ENCODE results near the gene LRGUK. TPM values are rescaled to one million over a fixed set of nuclear protein-coding genes. Genes with fewer than 3 reads are reported as not detected.

LRGUK gene
- total and polyA plus RNA-seq, 2 experiments from 2014 or later, result 2.4 to 7.1 TPM

DNA sequence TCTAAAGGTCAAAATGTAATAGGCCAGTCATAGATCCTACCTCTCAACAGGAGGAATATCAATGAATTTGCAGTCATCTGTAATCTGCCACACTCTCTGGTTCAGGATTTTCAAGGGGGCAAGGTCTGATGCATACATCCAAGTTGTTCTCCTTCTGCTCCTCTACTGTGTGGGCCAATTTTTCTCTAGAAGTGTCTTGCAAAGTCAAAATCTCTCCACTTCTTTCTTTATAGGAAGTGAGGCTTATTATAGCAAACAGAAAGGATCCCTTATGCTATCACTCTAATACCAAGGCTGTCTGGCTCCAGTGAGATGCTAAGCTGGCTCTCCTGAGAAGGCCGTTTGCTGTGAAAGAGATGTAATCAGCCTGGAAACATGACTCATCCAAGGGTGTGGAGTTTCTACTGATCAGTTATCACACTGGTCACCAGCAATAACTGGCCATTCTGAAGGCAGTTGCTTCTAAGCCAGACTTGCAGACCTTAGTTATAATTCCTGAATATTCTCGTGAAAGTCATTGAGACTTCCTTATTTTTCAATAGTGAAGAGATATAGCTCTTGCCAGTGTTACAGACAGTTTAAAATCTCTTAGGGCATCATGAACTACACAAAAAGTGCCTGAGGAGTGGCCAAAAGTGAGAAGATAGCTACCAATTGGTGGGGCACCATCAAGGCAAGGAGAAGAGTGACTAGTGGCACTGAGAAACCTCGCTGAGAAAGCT is 43.2 kb upstream of the LRGUK start (continued):
- TF ChIP-seq, protein P1, sequence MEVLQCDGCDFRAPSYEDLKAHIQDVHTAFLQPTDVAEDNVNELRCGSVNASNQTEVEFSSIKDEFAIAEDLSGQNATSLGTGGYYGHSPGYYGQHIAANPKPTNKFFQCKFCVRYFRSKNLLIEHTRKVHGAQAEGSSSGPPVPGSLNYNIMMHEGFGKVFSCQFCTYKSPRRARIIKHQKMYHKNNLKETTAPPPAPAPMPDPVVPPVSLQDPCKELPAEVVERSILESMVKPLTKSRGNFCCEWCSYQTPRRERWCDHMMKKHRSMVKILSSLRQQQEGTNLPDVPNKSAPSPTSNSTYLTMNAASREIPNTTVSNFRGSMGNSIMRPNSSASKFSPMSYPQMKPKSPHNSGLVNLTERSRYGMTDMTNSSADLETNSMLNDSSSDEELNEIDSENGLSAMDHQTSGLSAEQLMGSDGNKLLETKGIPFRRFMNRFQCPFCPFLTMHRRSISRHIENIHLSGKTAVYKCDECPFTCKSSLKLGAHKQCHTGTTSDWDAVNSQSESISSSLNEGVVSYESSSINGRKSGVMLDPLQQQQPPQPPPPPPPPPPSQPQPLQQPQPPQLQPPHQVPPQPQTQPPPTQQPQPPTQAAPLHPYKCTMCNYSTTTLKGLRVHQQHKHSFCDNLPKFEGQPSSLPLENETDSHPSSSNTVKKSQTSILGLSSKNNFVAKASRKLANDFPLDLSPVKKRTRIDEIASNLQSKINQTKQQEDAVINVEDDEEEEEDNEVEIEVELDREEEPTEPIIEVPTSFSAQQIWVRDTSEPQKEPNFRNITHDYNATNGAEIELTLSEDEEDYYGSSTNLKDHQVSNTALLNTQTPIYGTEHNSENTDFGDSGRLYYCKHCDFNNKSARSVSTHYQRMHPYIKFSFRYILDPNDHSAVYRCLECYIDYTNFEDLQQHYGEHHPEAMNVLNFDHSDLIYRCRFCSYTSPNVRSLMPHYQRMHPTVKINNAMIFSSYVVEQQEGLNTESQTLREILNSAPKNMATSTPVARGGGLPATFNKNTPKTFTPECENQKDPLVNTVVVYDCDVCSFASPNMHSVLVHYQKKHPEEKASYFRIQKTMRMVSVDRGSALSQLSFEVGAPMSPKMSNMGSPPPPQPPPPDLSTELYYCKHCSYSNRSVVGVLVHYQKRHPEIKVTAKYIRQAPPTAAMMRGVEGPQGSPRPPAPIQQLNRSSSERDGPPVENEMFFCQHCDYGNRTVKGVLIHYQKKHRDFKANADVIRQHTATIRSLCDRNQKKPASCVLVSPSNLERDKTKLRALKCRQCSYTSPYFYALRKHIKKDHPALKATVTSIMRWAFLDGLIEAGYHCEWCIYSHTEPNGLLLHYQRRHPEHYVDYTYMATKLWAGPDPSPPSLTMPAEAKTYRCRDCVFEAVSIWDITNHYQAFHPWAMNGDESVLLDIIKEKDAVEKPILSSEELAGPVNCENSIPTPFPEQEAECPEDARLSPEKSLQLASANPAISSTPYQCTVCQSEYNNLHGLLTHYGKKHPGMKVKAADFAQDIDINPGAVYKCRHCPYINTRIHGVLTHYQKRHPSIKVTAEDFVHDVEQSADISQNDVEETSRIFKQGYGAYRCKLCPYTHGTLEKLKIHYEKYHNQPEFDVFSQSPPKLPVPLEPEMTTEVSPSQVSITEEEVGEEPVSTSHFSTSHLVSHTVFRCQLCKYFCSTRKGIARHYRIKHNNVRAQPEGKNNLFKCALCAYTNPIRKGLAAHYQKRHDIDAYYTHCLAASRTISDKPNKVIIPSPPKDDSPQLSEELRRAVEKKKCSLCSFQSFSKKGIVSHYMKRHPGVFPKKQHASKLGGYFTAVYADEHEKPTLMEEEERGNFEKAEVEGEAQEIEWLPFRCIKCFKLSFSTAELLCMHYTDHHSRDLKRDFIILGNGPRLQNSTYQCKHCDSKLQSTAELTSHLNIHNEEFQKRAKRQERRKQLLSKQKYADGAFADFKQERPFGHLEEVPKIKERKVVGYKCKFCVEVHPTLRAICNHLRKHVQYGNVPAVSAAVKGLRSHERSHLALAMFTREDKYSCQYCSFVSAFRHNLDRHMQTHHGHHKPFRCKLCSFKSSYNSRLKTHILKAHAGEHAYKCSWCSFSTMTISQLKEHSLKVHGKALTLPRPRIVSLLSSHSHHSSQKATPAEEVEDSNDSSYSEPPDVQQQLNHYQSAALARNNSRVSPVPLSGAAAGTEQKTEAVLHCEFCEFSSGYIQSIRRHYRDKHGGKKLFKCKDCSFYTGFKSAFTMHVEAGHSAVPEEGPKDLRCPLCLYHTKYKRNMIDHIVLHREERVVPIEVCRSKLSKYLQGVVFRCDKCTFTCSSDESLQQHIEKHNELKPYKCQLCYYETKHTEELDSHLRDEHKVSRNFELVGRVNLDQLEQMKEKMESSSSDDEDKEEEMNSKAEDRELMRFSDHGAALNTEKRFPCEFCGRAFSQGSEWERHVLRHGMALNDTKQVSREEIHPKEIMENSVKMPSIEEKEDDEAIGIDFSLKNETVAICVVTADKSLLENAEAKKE (CRISPR knock-in tag; IDR thresholded peaks at IDR 0.05), result no peak
- TF ChIP-seq CREB1 (CRISPR knock-in tag; IDR thresholded peaks at IDR 0.05; ENCODE audit: low read depth) (no peak), STAT1 (IDR thresholded peaks at IDR 0.05; ENCODE audit: unreplicated experiment) (no peak), JUNB (IDR thresholded peaks at IDR 0.05; ENCODE audit: unreplicated experiment) (no peak), POLR2AphosphoS5 (IDR thresholded peaks at IDR 0.05; ENCODE audit: low read depth) (no peak)

DNA sequence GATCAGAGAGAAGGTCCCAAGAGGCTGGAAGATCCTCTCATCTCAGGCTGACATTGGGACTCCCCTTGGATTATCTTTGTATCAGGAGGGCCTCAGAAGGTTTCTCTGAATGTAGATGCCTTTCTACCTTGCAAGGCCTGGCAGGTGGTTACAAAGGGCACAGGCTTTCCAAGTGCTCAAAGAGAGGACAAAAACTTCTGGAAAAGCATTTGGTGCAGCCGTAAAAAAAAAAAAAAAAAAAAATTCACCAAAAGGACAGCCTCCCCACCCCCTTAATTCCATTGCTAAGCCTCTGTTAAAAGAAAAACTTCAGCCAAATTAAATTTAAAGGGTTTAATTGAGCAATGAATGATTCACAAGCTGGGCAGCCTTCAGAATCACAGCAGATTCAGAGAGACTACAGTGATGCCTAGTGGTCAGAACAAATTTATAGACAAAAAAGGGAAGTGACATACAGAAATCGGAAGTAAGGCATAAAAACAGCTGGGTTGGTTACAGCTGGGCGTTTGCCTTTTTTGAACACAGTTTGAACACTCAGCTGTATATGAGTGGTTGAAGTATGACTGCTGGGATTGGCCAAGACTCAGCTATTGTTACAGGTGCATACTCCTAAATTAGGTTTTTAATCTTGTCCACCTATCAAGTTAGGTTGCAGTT is 42.5 kb upstream of the LRGUK start:
- Histone ChIP-seq H3K27ac (ENCODE audit: low read depth) (no peak overlapping the region), H3K27me3 (ENCODE audit: insufficient read depth) (no peaks in the 10 kb centered on the region), H4K20me1 (replicated peaks; ENCODE audit: insufficient read depth) (no peaks in the 10 kb centered on the region), H3K9me2 (ENCODE audit: insufficient read depth) (0 out of 2 replicates have a peak, but pooled peaks cover 7% of the 10 kb centered on the region), H3K4me3 (no peak overlapping the region), H3K36me3 (ENCODE audit: insufficient read depth) (peaks cover 18% of the 10 kb centered on the region), H3K4me1 (ENCODE audit: insufficient read depth) (no peaks in the 10 kb centered on the region), H2AFZ (no peak overlapping the region), H3K79me2 (replicated peaks; ENCODE audit: insufficient read depth) (no peaks in the 10 kb centered on the region), H3K4me2 (no peak overlapping the region), H3F3A (replicated peaks; ENCODE audit: low read depth) (no peaks in the 10 kb centered on the region)
- Mint-ChIP-seq H3K36me3 (ENCODE audit: low read depth) (peaks cover 39% of the 10 kb centered on the region), H3K27me3 (ENCODE audit: insufficient read depth, low read depth, poor library complexity) (no peaks in the 10 kb centered on the region), H3K27ac (no peak overlapping the region), H3K9me3 (peaks cover 42% of the 10 kb centered on the region), H3K4me3 (no peak overlapping the region), H3K4me1 (no peaks in the 10 kb centered on the region)
- DNase-seq (ENCODE audit: low spot score), result no peak
- ATAC-seq, result no peak
- TF ChIP-seq EZH2phosphoT487 (IDR thresholded peaks at IDR 0.05; ENCODE audit: unreplicated experiment), result no peak
- TF ChIP-seq, protein P2, sequence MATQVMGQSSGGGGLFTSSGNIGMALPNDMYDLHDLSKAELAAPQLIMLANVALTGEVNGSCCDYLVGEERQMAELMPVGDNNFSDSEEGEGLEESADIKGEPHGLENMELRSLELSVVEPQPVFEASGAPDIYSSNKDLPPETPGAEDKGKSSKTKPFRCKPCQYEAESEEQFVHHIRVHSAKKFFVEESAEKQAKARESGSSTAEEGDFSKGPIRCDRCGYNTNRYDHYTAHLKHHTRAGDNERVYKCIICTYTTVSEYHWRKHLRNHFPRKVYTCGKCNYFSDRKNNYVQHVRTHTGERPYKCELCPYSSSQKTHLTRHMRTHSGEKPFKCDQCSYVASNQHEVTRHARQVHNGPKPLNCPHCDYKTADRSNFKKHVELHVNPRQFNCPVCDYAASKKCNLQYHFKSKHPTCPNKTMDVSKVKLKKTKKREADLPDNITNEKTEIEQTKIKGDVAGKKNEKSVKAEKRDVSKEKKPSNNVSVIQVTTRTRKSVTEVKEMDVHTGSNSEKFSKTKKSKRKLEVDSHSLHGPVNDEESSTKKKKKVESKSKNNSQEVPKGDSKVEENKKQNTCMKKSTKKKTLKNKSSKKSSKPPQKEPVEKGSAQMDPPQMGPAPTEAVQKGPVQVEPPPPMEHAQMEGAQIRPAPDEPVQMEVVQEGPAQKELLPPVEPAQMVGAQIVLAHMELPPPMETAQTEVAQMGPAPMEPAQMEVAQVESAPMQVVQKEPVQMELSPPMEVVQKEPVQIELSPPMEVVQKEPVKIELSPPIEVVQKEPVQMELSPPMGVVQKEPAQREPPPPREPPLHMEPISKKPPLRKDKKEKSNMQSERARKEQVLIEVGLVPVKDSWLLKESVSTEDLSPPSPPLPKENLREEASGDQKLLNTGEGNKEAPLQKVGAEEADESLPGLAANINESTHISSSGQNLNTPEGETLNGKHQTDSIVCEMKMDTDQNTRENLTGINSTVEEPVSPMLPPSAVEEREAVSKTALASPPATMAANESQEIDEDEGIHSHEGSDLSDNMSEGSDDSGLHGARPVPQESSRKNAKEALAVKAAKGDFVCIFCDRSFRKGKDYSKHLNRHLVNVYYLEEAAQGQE (IDR thresholded peaks at IDR 0.05; ENCODE audit: unreplicated experiment), result no peak
- no peak for TF ChIP-seq JUNB (IDR thresholded peaks at IDR 0.05; ENCODE audit: unreplicated experiment)
- no peak for TF ChIP-seq CREB1 (CRISPR knock-in tag; IDR thresholded peaks at IDR 0.05; ENCODE audit: low read depth)
- TF ChIP-seq STAT1 (IDR thresholded peaks at IDR 0.05; ENCODE audit: unreplicated experiment), result no peak
